ENCODE measurements around the gene FOXQ1. TPM values are rescaled to one million over a fixed set of nuclear protein-coding genes. Genes with fewer than 3 reads are reported as not detected.

The FOXQ1 gene
- total and polyA plus RNA-seq, 10 of the 15 experiments (the other 5 are each of a cell fraction or from before 2014, with no cell fraction given): 0.08 TPM; not detected in 9

DNA sequence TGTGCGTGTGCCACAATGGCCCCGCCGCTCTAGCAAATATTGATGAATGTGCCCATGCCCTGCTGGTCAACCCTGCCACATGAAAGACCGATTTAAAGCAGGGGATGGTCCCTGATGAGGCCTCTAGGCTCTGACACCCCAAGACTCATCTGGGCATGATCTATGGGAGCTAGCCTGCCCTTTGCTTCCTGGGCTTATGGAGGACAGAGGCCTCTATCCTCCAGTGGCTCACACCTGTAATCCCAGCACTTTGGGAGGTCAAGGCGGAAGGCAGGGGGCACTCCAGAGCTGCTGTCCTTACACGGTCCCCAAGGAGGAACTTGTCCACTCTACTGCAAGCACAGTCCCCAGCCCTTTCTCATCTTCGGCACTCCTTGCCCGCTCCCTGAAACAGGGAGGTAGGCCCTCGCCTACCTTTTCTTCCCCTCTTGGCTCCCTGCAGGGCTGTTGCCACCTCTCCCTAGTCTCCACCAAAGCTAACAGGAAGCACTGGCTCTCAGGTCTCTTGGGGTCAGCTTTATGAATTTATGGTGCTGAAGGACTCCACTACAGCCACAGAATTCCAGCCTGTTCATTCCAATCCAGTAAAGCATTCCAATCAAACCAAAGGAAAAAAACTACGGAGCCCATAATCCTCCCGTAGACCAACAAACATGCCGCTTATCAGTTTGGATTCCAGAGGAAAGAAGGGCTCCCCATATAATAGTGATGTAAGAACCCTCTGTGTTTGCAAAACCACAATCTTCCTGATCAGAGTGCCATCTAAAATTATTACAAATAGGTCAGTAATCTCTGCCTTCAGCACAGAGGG, 48.7 kb upstream of the FOXQ1 start:
- no peak for ATAC-seq
- BruUV-seq (replicated peaks): no TSS peak
- SMC1A ChIA-PET (ENCODE audit: uncharacterized antibody, unreplicated experiment): no interaction called here
- Histone ChIP-seq H3K9me3 (replicated peaks; ENCODE audit: control insufficient read depth, insufficient read depth, low read length) (no peaks in the 10 kb centered on the region), H3K9ac (ENCODE audit: control insufficient read depth, insufficient read depth, low read length) (no peak overlapping the region), H3K4me2 (ENCODE audit: control insufficient read depth, insufficient read depth) (no peak overlapping the region), H3K4me1 (ENCODE audit: control insufficient read depth, insufficient read depth, low read length) (no peaks in the 10 kb centered on the region), H3K36me3 (ENCODE audit: control insufficient read depth in 2 of 2, insufficient read depth in 2 of 2, low read length in 1 of 2) (no peaks in the 10 kb centered on the region), H2AFZ (ENCODE audit: control insufficient read depth, low read depth, low read length) (no peak overlapping the region), H3K79me2 (ENCODE audit: control insufficient read depth, insufficient read depth, low read length) (no peaks in the 10 kb centered on the region), H3K27ac (ENCODE audit: control insufficient read depth, insufficient read depth) (no peak overlapping the region), H4K20me1 (ENCODE audit: control insufficient read depth, insufficient read depth) (no peaks in the 10 kb centered on the region), H3K27me3 (replicated peaks in 1 of 2; ENCODE audit: control insufficient read depth in 2 of 2, insufficient read depth in 2 of 2, low read length in 1 of 2) (peaks cover 2 to 4% of the 10 kb centered on the region in 2 experiments), H3K4me3 (no peak overlapping the region)
- RAD21 ChIA-PET (ENCODE audit: unreplicated experiment): no interaction called here
- no peak for FAIRE-seq
- CTCF ChIA-PET: no interaction called here
- in situ Hi-C loops (cut with MboI): no loop called here
- 46% methylated on average over 12 of the region's 12 CpGs for WGBS (ENCODE audit: insufficient coverage, insufficient replicate concordance, low lambda C conversion rate, missing lambda C conversion rate)
- intact Hi-C loops (cut with micrococcal nuclease; ENCODE audit: unreplicated experiment): no loop called here
- no peak for DNase-seq (ENCODE audit: low read depth, low spot score)
- POLR2A ChIA-PET: no interaction called here
- TF ChIP-seq CEBPB (IDR thresholded peaks at IDR 0.05; ENCODE audit: borderline replicate concordance in 1 of 2, low read depth in 2 of 2, low read length in 2 of 2) (no peak), KLF5 (IDR thresholded peaks at IDR 0.05; ENCODE audit: partially characterized antibody) (no peak), MXI1 (IDR thresholded peaks at IDR 0.05; ENCODE audit: low read depth, low read length) (no peak), IKZF2 (IDR thresholded peaks at IDR 0.05) (no peak)
- TF ChIP-seq, protein P1, sequence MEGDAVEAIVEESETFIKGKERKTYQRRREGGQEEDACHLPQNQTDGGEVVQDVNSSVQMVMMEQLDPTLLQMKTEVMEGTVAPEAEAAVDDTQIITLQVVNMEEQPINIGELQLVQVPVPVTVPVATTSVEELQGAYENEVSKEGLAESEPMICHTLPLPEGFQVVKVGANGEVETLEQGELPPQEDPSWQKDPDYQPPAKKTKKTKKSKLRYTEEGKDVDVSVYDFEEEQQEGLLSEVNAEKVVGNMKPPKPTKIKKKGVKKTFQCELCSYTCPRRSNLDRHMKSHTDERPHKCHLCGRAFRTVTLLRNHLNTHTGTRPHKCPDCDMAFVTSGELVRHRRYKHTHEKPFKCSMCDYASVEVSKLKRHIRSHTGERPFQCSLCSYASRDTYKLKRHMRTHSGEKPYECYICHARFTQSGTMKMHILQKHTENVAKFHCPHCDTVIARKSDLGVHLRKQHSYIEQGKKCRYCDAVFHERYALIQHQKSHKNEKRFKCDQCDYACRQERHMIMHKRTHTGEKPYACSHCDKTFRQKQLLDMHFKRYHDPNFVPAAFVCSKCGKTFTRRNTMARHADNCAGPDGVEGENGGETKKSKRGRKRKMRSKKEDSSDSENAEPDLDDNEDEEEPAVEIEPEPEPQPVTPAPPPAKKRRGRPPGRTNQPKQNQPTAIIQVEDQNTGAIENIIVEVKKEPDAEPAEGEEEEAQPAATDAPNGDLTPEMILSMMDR (IDR thresholded peaks at IDR 0.05 in 2 of 3, conservative IDR thresholded peaks at IDR 0.05 in 1 of 3; ENCODE audit: control insufficient read depth in 2 of 3, extremely low read depth in 1 of 3, insufficient read depth in 1 of 3, low read depth in 3 of 3, low read length in 3 of 3): 0 out of 6 replicates have a peak, but pooled peaks of 1 of the 3 experiments have one; percentile 3
- TF ChIP-seq, protein P2, sequence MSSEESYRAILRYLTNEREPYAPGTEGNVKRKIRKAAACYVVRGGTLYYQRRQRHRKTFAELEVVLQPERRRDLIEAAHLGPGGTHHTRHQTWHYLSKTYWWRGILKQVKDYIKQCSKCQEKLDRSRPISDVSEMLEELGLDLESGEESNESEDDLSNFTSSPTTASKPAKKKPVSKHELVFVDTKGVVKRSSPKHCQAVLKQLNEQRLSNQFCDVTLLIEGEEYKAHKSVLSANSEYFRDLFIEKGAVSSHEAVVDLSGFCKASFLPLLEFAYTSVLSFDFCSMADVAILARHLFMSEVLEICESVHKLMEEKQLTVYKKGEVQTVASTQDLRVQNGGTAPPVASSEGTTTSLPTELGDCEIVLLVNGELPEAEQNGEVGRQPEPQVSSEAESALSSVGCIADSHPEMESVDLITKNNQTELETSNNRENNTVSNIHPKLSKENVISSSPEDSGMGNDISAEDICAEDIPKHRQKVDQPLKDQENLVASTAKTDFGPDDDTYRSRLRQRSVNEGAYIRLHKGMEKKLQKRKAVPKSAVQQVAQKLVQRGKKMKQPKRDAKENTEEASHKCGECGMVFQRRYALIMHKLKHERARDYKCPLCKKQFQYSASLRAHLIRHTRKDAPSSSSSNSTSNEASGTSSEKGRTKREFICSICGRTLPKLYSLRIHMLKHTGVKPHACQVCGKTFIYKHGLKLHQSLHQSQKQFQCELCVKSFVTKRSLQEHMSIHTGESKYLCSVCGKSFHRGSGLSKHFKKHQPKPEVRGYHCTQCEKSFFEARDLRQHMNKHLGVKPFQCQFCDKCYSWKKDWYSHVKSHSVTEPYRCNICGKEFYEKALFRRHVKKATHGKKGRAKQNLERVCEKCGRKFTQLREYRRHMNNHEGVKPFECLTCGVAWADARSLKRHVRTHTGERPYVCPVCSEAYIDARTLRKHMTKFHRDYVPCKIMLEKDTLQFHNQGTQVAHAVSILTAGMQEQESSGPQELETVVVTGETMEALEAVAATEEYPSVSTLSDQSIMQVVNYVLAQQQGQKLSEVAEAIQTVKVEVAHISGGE (CRISPR knock-in tag; IDR thresholded peaks at IDR 0.05): no peak
- TF ChIP-seq, protein P3, sequence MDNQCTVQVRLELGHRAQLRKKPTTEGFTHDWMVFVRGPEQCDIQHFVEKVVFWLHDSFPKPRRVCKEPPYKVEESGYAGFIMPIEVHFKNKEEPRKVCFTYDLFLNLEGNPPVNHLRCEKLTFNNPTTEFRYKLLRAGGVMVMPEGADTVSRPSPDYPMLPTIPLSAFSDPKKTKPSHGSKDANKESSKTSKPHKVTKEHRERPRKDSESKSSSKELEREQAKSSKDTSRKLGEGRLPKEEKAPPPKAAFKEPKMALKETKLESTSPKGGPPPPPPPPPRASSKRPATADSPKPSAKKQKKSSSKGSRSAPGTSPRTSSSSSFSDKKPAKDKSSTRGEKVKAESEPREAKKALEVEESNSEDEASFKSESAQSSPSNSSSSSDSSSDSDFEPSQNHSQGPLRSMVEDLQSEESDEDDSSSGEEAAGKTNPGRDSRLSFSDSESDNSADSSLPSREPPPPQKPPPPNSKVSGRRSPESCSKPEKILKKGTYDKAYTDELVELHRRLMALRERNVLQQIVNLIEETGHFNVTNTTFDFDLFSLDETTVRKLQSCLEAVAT (IDR thresholded peaks at IDR 0.05): no peak
